ENCODE measurements around the gene ZSCAN2.

ZSCAN2 gene

DNA sequence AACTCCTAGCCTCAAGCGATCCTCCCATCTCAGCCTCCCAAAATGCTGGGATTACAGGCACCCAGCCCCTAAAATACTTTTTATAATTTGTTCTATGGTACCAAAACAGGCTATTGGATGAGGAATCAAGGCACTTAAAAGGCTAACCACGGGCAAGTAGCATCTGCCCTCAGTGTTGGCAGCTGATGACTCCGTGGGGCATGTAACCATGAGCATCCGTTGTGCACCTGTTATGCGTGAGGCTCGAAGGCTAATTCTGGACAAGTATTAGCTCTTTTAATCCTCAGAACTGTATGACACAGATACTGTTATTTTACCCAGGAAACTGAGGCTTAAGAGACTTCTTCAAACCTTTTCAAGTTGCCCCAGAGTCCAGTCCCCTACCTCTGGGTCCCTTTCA is 43.0 kb downstream of the ZSCAN2 start:
- DNase-seq, result no peak

DNA sequence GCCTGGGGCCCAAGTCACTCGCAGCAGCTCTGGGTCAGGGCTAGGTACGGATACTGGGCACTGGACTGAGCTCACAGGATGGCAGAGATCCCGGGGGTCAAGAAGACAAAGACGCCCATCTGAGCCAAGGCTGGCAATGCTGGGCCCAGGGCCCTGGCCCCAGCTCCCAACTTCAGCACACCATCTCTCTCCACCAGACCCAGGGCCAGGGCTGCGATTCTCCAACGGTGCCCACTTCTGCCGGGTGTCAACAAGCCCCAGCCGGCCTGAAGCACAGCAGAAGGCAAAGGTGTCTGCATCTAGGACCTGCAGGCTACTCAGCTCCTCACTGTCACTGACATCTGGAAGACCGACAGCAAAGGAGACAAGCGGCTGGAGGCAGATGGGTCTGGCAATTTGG is 44.7 kb downstream of the ZSCAN2 start:
- DNase-seq, result no peak

DNA sequence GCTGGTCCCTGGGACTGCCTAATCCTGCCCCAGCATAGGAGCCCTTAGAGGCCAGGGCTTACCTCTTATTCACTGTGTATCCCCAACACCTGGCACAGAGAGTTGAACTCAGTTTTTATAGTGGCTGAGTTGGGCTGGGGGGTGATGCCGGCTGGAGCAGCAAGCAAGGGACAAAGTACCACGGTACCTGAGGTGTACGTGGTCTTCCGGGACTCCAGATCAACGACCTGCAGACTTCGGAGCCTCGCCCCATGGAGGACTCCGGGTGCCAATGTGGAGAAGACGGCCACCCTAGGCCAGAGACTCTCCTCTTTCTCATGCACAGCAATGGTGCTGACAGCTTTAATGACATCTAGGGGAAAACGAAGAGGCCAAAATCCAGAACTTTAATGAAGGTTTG is 45.2 kb downstream of the ZSCAN2 start:
- DNase-seq, result no peak

DNA sequence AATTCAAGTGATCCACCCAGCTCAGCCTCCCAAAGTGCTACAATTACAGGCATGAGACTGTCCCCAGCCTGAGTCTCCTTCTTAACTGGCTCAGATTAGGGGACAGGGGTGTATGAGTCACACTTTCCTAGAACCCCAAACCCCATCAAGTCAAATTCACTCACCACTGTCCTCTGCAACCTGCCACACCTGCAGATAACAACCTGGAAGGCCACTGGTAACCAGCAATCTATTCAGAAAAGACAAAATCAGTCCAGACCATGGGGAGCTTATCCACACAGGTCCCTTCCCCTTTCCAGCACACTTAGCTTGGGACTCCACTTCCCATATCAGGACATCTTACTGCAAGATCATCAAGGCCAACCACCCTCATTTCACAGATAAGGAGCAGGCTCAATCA is 46.9 kb downstream of the ZSCAN2 start:
- no peak for DNase-seq

DNA sequence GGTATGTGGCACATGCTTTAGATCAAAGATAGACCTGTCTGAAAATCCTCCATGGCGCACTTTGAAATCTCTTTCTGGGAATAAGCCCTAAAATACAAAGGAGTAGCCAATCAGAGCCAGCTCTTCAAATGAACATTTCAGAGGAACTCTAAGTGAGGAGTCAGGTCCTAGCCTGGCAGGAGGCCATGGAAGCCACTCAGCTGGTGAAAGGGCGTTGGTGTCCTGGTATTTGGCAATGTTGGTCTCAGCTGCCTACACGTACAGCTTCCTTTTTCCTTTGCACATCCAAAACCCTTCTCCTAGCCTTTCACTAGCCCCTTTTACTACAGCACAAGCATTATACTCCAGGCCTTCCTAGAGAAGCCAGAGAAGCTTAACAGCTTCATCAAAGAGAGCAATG is 47.7 kb downstream of the ZSCAN2 start:
- DNase-seq, result no peak

DNA sequence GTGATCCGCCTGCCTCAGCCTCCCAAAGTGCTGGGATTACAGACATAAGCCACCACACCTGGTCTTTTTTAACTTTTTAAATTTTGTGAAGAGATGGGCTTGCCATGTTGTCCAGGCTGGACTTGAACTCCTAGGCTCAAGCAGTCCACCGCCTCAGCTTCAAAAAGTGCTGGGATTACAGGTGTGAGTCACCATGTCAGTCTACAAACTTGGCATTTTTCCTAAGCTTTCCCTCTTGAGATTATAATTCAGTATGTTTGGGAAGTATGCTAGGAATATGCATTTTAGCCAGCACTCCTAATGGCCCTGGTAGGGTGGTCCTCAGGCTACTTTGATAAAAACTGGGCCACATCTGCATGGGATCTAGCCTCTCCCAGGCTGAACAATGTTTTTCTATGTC is 48.9 kb downstream of the ZSCAN2 start:
- no peak for DNase-seq

DNA sequence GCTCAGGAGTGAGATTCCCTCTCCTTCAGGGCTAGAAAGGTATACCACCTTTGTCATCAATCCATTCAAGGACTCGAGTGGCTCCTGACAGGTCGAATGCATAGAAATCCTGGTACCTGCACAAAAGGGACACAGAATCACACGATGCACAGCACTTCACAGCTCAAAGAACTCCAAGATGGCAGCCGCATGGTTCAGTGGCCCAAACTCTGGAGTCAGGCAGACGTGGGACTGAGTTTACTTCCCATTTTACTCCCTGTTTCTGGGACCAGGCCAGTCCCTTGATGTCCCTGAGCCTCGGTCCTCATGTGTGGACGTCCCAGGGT is 52.7 kb downstream of the ZSCAN2 start:
- no peak for DNase-seq

DNA sequence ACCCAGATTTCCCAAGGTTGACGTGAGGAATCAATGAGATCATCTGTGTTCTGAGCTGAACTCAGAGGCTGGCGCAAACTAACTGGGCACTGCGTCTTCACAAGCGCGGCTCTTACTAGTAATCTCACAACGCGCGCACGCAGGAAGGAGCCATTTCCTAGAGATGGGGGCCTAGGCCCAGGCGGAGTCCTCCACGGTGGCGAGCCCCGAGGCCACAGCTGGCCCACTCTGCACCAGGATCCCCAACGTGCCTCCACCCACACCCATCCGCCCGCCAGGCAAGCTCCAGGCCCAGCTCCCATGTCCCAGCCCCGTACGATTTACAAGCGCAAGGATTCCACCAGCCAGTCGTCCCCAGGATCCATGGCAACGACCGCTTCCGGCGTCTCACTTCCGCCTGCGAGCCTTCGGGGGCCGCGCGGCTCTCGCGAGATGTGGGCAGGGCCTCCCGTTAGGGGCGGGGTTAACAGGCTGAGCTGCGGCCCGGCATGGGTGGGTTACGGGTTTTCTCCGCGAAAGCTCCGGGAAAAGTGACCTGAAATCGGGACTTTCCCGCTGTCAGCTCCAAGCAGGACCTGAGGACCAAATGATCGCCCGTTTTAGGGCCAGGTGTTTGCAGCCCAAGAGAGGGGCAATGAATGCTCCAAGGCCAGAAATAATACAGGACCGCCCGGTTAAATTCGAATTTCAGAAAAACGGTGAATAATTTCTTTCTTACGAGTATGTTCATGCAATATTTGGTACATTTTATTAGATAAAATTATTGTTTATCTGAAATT is 53.3 kb downstream of the ZSCAN2 start, which contains the start of gene WDR73:
Gene WDR73 (minus strand): TSS at position 374 of the 779 bp plus-strand sequence. CDS start 9 bp downstream, at position 365.
- peak; percentile 74 for DNase-seq

DNA sequence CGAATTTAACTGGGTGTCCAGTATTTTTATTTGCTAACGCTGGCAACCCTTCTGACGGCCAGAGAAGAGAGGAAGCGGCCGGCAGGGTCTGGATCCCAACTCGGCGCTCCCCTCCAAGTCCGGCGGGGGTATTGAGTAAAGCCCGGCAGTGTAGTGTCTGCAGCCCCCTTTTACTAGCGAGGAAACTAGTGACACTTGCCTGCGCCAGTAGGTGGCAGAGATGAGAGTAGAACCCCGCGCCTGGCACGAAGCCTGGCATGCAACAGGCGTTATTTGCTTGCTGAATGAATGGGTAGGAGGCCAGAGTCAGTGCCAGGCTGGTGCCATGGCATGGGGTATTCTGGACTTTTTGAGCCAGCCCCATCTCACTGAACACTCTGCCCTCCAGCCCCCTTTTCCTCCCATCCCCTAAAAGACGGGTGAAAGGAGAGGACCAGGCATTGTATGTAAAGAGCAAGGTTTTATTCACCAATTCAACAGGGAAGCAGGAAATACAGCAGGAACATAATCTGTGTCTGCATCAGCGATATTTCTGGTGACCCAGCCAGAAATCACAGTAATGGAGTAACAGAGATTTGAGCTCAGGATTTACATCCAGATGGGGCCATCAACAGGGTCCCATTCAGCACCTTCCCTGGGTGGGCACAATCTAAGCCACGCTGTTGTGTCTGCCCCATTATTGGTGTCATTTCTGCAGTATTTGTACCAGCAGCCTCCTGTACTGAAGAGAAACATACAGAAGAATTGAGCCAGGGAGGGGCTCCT is 54.1 kb downstream of the ZSCAN2 start:
- peak; percentile 74 for DNase-seq

DNA sequence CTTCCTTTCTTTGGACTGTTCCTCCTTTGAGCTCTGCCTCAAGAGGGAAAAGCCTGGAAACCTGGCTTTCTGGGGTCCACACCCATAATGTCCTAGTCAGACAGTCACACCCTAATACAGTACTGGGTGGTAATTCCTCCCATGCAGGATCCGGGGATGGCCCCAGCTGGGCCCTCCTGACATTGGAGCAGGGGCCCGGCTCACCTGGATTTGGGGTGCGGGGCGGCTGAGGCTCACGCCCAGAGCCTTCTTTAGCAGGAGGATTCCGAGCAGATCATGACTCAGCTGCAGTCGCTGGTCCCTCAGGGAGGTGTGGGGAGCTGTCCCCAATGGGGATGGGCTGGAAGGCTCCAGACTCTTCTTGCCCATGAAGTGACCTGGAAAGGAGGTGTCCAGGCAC is 56.2 kb downstream of the ZSCAN2 start:
- no peak for DNase-seq

DNA sequence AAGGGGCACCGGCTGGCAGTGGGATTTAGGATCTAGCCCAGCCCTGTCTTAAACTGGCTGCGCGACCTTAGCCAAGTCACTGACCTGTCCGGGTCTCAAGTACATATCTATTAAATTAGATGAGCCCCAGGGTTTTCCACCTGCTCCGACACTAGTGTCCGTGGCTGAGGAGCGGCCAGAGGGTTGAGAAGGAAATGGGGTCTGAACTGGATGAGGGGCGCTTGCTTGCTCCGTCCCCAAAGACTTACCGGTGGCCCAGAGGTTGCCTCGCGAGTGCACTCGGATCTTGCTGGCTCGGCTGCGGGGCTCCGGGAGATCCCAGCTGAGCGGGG is 56.9 kb downstream of the ZSCAN2 start:
- no peak for DNase-seq

DNA sequence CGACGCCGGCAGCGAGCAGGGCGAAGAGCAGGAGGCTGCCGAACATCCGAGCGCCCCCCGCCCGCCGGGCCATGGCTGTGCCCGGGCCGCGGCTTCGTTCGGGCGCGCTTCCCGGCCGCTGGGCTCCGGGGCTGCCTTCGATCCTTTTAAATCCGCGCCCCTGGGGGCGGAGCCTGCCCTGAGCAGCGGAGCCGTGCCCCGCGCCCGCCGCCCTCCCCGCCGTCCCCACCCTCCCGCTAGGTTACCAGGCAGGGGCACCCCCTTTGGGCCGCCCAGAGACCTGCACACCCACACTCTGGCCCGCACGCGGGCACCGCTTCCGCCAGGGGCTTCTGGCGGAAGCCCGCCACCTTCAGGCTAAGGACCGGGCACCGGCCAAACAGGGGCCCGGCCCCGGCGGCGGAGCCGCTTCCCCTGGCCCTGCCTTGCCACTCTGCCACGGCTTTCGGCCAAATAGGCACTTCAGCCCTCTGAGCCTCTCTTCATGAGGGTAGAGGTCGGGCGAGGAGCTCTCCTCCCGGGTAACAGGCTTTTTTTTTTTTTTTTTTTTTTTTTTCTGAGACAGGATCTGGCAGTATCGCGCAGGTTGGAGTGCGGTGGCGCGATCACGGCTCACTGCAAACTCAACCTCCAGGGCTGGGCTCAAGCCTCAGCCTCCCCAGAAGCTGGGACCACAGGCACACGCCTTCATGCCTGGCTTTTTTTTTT is 57.4 kb downstream of the ZSCAN2 start, which contains the start of gene NMB:
Gene NMB (minus strand): TSS at position 120 of the 708 bp plus-strand sequence. CDS start 47 bp downstream, at position 73.
- DNase-seq, result peak; percentile 69

DNA sequence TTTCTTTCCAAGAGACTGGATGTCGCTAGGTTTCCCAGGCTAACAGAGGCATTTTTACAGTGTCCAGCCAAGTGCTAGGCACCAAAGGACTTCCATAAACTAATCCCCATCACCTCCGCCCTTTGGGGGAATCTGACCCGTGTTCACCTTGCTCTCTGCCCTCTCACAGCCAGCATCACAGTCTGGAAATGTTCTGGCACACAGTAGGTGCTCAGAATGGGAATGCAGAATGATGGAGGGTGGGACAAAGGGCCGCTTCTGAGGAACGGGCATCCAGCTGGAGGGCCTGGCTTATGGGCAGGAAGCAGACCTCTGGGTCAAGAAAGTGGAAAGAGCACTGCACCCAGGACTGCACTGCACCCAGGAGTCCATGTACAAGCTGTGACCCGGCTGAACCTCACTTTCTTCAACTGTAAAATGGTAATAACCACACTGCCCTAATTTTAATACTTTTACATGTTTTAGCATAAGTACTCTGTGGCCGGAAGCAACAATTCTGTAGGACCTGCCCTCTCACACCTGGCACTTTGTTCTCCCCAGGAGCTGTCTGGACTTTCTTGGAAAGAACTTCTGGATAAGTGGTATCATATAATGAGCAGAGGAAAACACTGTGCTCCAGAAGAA is 58.1 kb downstream of the ZSCAN2 start:
- no peak for DNase-seq

DNA sequence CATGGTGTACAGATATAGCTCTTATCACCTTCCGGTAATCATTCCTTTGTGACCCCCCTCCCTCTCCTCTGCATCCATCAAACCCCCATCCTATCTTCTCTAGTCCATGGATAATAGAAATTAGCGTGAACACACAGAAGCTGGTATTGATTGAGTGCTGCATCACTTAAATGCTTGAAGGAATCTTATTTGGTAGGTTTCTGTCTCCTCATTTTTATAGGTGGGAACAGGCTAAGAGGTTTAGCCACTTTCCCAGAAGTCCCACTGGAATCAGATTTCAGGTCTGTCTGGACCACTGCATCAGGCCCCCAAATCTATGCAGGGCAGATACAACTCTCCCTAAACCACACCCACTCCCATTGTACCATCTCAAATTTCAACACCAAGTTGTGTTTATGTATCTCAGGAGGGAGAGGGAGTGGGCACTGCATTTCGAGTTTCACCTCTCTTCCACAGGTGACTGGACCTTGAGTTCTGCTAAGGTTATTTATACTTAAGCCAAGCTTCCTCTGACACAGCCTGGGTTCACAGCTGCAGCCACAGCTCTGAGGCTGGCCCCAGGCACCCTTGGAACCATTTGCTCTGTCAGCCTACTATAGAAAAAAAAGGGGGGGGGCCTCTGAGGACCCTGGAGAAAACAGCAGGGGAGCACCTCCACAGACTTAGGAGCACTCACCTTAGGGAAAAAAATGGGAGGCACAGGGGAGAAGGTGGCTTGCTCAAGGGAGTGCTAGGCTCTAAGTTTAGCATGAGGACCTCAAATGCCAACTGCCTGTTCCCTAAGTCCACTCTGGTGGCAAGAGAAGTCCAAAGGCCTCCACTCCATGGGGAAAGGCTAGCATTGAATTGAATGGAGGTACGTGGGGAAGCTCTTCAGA is 59.3 kb downstream of the ZSCAN2 start:
- no peak for DNase-seq

DNA sequence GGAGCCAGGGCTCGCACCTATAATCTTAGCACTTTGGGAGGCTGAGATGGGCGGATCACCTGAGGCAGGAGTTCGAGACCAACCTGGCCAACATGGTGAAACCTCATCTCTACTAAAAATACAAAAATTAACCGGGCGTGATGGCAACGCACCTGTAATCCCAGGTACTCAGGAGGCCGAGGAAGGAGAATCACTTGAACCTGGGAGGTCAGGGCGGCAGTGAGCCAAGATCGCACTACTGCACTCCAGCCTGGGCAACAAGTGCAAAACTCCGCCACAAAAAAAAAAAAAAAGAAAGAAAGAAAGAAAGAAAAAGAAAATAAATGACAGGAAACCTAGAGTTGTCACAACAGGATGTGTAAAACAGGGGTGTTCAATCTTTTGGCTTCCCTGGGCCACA is 60.2 kb downstream of the ZSCAN2 start:
- DNase-seq, result no peak

DNA sequence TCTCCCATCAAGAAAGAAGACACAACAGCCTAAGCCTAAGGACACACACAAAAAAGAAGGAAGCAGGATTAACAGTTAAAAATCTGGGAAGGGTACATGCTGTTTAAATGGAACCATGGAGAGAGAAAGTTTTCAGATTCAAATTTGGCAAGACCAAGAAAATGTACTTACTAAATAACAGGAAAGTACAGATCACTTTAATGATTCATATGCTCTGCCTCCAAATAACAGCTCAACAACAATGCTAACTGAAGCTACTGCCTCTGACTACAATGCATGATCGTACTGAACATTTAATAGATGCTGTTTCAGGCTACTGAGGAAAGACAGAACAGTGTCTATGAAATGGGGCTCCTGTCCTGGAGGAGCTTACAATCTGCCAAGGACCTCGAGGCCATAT is 65.6 kb downstream of the ZSCAN2 start:
- no peak for DNase-seq

DNA sequence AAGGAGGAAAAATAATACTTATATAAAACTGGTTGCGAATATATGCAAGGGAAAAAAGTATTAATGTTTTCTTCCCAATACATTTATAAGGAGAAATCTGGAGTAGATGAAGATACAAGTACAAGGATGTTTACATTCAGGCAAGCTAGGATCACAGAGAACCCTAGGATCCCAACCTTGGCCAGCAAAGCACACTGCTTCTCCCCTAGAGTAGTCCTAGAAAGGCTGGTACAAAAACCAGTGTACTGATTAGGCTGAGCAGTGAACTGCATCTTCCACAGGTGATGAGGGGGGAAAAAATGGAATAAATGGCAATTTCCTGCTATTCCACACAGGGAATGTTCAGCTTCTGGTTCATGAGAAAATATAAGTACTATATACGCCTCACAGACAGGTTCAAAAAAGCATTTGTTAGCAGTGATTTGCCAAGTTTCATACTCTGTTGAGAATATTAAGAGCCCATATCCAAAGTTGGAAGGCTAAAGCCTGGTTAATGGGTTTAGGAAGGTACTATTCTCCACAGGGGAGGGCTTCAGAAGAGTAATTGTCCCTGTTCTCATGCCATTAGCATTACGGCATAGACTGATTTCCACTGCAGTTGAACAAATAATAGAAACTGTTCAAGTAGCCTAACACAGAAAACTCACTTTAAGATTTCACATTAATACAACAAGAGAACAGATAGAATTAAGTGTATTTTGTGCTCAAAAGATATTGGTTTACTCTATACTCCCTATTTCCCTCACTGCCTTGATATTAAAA is 67.6 kb downstream of the ZSCAN2 start:
- DNase-seq, result no peak

DNA sequence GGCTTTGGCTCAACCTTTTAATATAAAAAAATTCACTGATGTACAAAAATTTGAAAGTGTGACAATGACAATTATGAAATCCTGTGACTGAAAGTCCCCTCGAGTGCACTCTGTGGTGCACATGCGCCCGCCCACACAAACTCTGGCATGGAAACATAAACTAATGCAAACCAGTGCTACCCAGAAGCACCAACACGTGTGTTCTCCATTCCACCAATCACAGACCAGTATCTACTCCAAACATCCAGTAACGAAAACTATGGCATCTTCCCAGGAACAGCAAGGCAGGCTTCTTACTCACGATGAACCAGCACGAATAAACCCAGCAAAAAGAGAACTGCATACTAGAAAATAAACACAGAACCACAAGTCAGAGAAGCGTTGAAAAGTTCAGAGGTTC is 68.9 kb downstream of the ZSCAN2 start:
- no peak for DNase-seq

DNA sequence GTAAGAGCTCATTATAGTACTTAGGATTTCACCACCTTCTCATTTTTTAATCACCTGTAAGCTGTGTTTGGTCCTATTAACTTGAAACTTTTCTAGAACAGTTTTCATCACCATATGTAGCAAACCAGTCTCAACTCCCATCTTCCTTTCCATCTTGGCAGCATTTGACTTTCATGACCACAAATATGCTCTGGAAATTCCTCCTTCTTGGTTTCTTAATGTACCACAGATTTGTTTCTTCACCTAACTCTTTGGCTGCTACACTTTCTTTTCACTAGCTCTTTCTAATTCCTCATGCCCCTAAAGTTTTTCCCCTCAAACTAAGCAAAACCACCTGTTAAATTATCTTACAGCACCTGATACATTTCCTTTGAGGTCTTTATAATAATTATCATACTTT is 70.4 kb downstream of the ZSCAN2 start:
- DNase-seq, result no peak
